C1 segment of cervical spinal cord (tissue), 14 donors: ENCODE results near the gene MLX.
"Not testable (repeated sequence)": the region's sequence is repeated elsewhere in the genome, so short reads cannot be mapped to it uniquely, and the experiment has no call there.

Experiments
- DNase-seq, 14 donors: peaks; one replicate each; lab custom pipeline; 2025; lab: John Stamatoyannopoulos, UW

MLX gene

GRCh38 chr17:42555122-42555622 lies 11.7 kb upstream of the MLX start:
- no peak for DNase-seq

GRCh38 chr17:42555961-42556617 lies 10.8 kb upstream of the MLX start:
- not testable (repeated sequence) for DNase-seq

- DNase-seq = no peak
Measured at GRCh38 chr17:42559075-42559474, 7.8 kb upstream of the MLX start.

GRCh38 chr17:42560246-42560645 lies 6.7 kb upstream of the MLX start:
- no peak for DNase-seq

DNA sequence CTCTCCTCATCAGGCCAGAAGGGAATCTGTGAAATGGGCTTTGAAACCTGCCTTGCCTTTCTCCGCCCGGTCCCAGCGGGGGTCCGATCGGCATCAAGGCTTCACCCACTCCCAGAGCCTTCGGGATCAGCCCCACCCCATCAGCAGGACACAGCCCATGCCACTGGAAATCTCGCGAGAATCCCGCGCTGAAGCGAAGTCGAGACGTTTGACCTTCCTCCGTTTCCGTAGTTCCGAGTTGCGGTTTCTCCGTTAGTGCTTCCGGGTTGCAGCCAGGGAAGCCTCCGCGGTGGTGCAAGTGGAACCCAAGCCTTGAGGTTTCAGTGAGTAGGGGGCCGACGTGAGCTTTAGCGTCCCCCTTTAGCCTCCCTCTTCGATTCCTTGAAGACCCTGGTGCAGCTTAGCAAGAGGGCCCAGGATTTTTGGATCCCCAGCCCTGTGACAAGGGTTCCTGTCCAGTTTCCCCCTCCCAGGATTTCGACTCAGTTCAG lies 5.0 kb upstream of the MLX start, which contains the start of gene COASY:
COASY (plus strand) TSS at position 252 of the 491 bp plus-strand sequence. CDS start 475 bp downstream, outside the sequence.
- DNase-seq = peak; percentile 23 to 93 (median 90)

GRCh38 chr17:42562388-42563142 lies 4.3 kb upstream of the MLX start:
- DNase-seq = peak in 1 of 14 donors; percentile 26

DNA sequence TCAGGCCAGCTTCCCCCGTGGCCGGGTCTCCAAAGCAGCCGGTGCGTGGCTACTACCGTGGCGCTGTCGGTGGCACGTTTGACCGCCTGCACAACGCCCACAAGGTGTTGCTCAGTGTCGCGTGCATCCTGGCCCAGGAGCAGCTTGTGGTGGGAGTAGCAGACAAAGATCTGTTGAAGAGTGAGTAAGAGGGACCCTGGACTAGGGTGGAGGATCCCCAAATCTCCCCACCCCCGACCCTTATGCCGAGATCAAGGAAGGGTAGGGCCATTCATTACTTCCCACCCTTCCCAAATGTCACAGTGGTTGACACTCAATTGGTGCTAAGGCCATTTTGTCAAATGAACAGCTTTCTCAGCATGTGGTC lies 3.8 kb upstream of the MLX start:
- DNase-seq = no peak

- DNase-seq = no peak
Measured at GRCh38 chr17:42563543-42563942, 3.4 kb upstream of the MLX start.

GRCh38 chr17:42563950-42564349 lies 3.0 kb upstream of the MLX start:
- no peak for DNase-seq

- DNase-seq = no peak
Measured at GRCh38 chr17:42564815-42565522, 1.9 kb upstream of the MLX start.

DNA sequence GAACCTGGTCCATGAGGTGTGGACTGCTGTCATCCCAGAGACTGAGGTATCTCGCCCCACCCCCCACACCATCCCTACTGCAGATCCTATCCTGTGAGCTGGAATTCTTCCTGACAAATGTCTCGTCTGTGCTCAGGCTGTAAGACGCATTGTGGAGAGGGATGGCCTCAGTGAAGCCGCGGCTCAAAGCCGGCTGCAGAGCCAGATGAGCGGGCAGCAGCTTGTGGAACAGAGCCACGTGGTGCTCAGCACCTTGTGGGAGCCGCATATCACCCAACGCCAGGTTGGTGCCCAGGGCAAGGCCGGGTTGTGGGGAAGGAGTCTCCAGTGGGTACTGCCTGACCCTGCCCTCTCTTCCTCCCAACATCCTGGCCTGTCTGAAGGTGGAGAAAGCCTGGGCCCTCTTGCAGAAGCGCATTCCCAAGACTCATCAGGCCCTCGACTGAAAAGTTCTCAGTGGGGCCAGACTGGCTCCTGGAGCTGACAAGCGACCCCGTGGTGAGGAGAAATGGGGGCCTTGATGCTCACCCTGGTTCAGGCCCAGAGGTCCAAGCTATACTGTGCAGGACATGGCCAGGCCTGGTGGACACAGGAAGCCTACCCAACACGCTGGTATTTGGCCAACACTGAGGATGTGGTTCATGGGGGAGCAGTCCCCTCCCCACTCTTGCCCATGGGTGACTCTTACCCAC lies 1.2 kb upstream of the MLX start:
- DNase-seq = no peak

GRCh38 chr17:42566215-42566882 lies 551 bp upstream of the MLX start:
- no peak for DNase-seq

DNA sequence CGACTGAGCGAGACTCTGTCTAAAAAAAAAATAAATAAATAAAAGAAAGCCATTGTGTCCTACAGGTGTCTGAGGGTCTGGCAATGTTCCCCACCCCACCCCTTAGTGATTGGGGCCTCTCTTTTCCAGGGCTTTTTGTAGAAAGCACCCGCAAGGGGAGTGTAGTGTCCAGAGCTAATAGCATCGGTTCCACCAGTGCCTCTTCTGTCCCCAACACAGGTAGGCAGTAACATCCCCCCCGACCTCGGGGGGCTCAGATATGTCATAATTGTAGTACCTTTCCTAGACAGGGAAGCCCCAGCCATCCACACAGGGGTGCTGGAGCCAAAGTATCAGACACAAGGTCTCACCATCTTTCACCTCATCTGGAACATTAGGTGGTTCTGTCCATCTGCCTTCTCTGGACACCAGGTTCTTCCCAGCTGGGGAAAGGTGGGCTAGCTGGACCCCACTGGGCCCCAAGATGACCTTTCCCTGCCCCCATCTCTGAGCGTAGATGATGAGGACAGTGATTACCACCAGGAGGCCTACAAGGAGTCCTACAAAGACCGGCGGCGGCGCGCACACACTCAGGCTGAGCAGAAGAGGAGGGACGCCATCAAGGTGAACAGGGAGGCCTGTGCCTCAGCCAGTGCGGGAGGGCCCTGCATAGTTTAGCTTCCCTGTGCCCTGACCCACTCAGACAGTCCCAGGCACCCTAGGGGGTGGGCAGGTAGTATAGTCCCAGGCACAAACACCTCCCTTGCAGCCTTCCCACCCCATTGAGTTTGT lies 1.6 kb downstream of the MLX start:
- DNase-seq = no peak

GRCh38 chr17:42571435-42572225 lies 4.7 kb downstream of the MLX start:
- DNase-seq = no peak

GRCh38 chr17:42573095-42573494 lies 6.2 kb downstream of the MLX start:
- no peak for DNase-seq

DNA sequence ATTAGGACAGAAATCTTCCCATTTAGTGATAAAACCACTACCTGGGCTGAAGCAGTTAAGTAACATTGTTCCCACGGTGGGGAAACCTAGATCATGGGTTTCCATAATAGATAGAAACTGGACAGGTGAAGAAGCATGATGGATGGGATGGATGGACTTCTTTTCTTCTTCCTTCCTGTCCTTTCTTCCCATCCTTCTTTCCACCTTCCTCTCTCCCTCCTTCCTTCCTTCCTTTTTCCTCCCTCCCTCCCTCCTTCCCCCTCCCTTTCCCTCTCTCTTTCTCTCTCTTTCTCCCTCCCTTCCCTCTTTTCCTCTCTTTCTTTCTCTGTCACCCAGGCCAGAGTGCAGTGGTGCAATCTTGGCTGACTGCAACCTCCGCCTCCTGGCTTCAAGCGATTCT lies 7.6 kb downstream of the MLX start:
- no peak for DNase-seq

- no peak for DNase-seq
Measured at GRCh38 chr17:42577140-42577531, 10.2 kb downstream of the MLX start.

GRCh38 chr17:42577532-42578281 lies 10.8 kb downstream of the MLX start, which contains the start of gene PSMC3IP:
PSMC3IP (minus strand) TSS chr17:42577729; CDS start chr17:42577686, 43 bp downstream.
- DNase-seq = peak; percentile 42 to 95 (median 91)
